ENCODE results near the gene NDUFB4.
"Not testable (repeated sequence)": the region's sequence is repeated elsewhere in the genome, so short reads cannot be mapped to it uniquely, and the experiment has no call there.

Gene NDUFB4

DNA sequence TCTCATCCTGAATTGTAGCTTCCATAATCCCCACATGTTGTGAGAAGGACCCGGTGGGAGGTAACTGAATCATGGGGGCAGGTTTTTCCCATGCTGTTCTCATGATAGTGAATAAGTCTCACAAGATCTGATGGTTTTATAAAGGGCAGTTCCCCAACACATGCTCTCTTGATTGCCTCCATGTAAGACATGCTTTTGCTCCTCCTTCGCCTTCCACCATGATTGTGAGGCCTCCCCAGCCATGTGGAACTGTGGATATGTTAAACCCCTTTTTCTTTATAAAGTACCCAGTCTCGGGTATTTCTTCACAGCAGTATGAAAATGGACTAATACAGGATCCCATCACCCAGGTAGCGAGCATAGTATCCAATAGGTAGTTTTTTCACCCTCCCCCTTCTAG, 42.7 kb downstream of the NDUFB4 start:
- DNase-seq, H3K9me3 Mint-ChIP-seq, H3K36me3 Mint-ChIP-seq, H3K27ac Mint-ChIP-seq, H3K27me3 Mint-ChIP-seq, CTCF ChIA-PET, H3K4me3 Mint-ChIP-seq: not testable (repeated sequence)
- peaks cover 10% of the 10 kb centered on the region for H3K4me1 Mint-ChIP-seq

DNA sequence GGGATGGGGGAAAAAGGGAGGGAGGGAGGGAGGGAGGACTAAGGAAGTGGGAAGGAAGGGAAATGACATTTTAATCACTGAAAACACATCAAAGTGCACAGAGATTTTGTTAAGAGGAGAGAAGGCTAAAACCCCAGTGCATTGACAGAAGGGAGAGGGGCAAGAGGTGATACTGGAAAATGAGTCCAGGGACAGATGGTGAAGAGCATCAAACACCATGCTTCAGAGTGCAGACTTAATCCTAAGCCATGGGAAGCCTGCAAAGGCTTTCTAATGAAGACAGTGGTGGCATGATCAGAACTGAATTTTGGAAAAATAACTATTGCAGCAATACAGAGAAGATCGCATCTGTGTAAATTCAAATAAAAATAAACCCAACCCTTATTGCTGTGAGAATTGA, 44.1 kb downstream of the NDUFB4 start:
- DNase-seq: no peak
- Mint-ChIP-seq H3K4me1 (peaks cover 10% of the 10 kb centered on the region), H3K4me3 (no peak overlapping the region), H3K9me3 (peaks cover 7% of the 10 kb centered on the region), H3K27ac (no peak overlapping the region), H3K27me3 (no peaks in the 10 kb centered on the region), H3K36me3 (no peaks in the 10 kb centered on the region)
- CTCF ChIA-PET: no interaction called here

DNA sequence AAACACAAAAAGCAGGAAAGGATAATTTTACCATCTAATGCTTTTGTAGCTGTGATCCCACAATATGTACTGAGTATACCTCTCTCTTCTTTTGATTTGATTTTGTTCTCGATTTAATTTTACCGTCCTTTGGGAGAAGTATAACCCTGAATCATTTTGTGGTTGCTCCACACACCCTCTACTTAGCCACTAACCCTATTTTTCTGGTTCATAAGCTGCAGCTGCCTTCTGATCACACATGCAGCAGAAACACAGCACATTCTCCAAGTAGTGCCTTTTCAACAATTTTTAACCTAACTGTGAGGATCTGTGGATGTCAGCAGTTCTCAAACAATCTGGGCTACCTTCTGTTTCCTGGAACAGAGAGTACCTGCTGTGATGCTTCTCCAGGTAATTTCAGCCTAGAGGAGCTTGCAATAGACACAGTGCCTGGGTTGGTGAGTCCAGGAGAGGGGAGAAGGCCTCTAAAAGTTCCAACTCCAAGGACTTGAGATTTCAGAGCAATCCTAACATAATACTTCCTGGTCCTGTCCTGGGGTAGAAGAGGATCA, 45.6 kb downstream of the NDUFB4 start:
- no peak overlapping the region for H3K27ac Mint-ChIP-seq
- H3K36me3 Mint-ChIP-seq: no peaks in the 10 kb centered on the region
- no peak for DNase-seq
- H3K4me3 Mint-ChIP-seq: no peak overlapping the region
- no peaks in the 10 kb centered on the region for H3K27me3 Mint-ChIP-seq
- CTCF ChIA-PET: no interaction called here
- H3K4me1 Mint-ChIP-seq: peaks cover 10% of the 10 kb centered on the region
- H3K9me3 Mint-ChIP-seq: peaks cover 7% of the 10 kb centered on the region

DNA sequence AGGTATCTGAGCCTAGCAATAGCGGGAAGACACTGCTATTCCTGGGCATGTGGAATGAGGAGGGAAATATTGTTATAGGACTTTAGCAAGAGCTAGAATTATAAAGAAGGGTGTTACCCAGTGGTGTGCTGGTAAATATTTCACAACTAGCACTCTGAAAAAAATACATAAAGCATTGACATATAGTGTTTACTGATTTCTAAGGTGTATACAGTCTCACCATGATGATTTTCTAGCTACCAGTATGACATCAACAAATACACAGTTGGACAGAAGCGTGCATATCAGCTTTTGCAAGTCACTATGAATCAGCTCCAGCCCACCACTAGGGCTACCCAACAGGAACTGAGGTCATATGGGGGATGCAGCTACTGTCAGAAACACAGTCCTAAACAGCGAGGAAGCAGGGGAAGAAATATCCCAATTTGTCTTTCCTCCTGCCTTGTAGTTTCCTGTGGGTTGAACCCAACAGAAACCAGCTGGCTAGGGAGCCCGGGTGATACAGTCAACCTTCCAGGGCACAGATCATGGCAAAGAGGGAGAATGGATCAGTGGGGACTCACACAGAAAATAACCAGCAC, 46.3 kb downstream of the NDUFB4 start:
- Mint-ChIP-seq H3K9me3 (peaks cover 7% of the 10 kb centered on the region), H3K27ac (no peak overlapping the region), H3K4me1 (peaks cover 10% of the 10 kb centered on the region), H3K36me3 (no peaks in the 10 kb centered on the region), H3K27me3 (no peaks in the 10 kb centered on the region), H3K4me3 (no peak overlapping the region)
- no peak for DNase-seq
- CTCF ChIA-PET: interaction anchor here (1.2 kb wide), 1 partner anchor 153 kb away, joined by 3 read pairs; no protein-coding TSS in a partner anchor

DNA sequence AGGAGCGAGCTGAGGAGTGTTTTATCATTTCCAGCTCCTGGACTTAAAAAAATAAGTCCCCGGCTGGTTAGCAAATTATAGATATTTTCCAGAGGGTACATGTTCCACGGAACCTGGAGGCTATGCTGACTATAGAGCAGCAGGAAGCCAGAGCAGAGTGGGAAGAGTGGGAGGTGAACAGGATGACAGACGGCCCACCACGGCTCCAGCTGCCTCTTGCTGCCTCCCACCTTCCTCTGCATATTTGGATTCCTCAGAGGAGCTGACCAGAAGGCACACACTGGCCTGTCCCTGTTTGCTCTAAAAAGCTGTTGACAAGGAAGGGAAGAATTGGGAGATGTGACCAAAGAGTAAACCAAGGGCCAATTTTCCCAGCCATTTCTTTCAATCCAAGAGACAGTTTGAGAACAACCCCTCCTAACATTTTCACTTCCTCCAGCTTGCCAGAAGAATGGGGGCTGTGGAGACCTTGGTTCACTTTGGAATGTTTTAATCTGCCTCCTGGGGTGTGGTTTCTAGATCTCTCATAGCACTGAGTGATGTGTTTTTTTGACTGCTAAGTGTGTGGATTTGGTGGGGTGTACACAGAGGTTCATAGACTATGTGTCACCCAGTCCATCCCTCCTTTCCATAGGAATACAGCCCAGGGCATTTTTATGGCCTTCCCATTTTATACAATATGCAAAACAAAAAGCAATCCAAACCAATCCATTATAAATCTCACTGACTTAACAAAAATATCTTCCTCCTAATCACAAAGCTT, 49.1 kb downstream of the NDUFB4 start:
- H3K9me3 Mint-ChIP-seq: no peaks in the 10 kb centered on the region
- DNase-seq: no peak
- no peak overlapping the region for H3K4me3 Mint-ChIP-seq
- H3K27ac Mint-ChIP-seq: no peak overlapping the region
- H3K36me3 Mint-ChIP-seq: no peaks in the 10 kb centered on the region
- H3K4me1 Mint-ChIP-seq: peaks cover 2% of the 10 kb centered on the region
- CTCF ChIA-PET: no interaction called here
- H3K27me3 Mint-ChIP-seq: no peaks in the 10 kb centered on the region

DNA sequence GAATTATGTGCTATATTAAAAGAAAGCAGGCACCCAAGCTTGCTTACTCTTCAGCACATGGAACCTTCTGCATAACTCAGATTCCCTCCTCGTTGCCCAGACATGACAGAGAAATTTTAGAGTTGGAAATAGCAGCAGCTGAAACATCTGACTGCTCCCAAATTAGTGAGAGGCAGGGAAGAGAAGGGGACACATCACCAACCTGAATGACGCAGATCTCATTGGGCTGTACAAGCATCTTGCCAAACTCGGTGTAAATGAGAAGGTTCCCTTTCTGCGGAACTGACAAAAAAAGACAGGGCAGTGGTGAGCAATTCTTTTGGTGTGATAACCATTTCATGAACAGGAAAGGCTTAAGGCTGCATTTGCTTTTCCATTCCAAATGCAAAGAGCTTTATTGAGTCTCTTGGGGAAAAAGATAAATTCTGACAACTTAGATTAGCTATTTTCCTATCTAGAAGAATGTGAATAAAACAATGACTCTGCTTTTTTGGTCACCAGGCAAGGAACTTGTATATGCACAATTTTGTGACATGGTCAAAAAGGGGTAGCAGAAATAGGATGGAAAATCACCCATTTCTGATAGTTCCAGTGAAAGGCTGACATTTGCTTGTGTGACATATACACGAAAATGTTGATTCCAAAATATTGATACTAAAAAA, 50.8 kb downstream of the NDUFB4 start:
- CTCF ChIA-PET: no interaction called here
- no peak overlapping the region for H3K27ac Mint-ChIP-seq

DNA sequence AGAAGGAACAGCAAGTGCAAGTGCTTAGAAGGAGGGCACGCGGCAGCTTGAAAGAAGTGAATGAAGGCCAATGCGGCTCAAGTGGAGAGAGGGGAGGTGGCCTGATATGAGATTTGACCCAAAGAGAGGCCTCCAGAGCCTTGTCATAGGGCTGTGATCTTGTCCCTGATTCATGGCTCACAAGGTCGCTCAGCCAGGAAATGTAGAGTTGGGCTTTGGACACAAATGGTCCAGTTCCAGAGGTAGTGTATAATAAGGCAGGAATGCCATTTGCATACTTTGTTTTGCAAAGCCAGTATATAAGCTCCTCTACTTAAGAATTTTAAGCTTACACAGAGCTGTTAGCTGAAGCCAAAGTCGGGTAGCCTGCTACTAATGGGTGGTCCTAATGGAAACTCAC, 52.2 kb downstream of the NDUFB4 start:
- CTCF ChIA-PET: no interaction called here
- DNase-seq: no peak
- Mint-ChIP-seq H3K36me3 (no peaks in the 10 kb centered on the region), H3K4me3 (no peak overlapping the region), H3K4me1 (no peaks in the 10 kb centered on the region), H3K27me3 (no peaks in the 10 kb centered on the region), H3K27ac (no peak overlapping the region), H3K9me3 (no peaks in the 10 kb centered on the region)

More for the DNA sequence above, 50.8 kb downstream of the NDUFB4 start:
- Mint-ChIP-seq H3K9me3 (no peaks in the 10 kb centered on the region), H3K27me3 (no peaks in the 10 kb centered on the region), H3K36me3 (no peaks in the 10 kb centered on the region), H3K4me3 (no peak overlapping the region), H3K4me1 (no peaks in the 10 kb centered on the region)
- DNase-seq: no peak

DNA sequence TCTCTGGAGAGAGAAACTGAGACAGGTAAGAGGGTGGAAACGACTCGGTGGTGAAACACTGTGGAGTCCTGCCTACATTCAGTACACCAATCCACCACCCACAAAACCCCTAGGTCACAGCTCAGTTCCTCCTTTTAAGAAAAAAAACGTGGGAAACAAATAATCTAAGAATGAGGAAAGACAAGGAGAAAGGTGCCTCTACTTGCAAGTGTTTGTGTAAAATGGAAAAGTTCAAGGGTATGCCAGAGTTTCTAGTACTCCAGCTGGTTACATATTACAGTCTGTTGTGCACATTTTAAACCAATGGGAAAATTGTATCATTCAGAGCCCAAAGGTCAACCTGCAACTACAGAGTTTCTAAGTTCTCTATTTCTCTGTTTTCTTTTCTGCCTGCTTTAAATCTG, 53.7 kb downstream of the NDUFB4 start:
- Mint-ChIP-seq H3K4me3 (no peak overlapping the region), H3K27ac (no peak overlapping the region), H3K36me3 (no peaks in the 10 kb centered on the region), H3K4me1 (no peaks in the 10 kb centered on the region), H3K9me3 (no peaks in the 10 kb centered on the region), H3K27me3 (no peaks in the 10 kb centered on the region)
- DNase-seq: no peak
- CTCF ChIA-PET: no interaction called here

DNA sequence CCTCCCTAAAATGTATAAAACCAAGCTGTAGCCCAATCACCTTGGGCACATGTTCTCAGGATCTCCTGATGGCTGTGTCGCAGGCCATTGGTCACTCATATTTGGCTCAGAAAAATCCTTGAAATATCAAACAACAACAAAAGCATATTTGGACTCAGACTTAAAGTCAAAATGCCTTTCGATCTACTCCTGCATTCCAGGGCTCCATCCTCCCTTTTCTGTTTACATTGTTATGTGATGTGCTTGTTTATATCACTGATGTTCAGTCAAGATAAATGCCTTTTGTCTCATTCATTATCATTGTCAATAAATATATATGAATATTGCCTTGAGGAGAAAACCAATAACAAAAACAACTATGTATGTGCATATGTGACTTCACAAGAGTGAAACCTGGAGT, 54.2 kb downstream of the NDUFB4 start:
- CTCF ChIA-PET: no interaction called here
- H3K27me3 Mint-ChIP-seq: no peaks in the 10 kb centered on the region
- H3K27ac Mint-ChIP-seq: no peak overlapping the region
- H3K36me3 Mint-ChIP-seq: no peaks in the 10 kb centered on the region
- no peak for DNase-seq
- no peak overlapping the region for H3K4me3 Mint-ChIP-seq
- H3K4me1 Mint-ChIP-seq: no peaks in the 10 kb centered on the region
- no peaks in the 10 kb centered on the region for H3K9me3 Mint-ChIP-seq
